Activated T-helper 2 cell treated with anti-CD3 and anti-CD28 coated beads, Interferon-gamma antibody, Interleukin-2, Interleukin-4, amounts not matched to agents 10 μg/mL and 5 μg/mL and 100 μg/mL, durations not matched to agents 14 hours and 24 hours and 36 hours (primary cell): ENCODE measurements around the gene KIAA0040. TPM values are rescaled to one million over a fixed set of nuclear protein-coding genes. Genes with fewer than 3 reads are reported as not detected.

Experiments used
- DNase-seq: peaks from one replicate; pipeline ENCODE4 v3.0.0; 2021; ENCODE audit warnings: low spot score
- H3K27ac Mint-ChIP-seq: one replicate; pipeline ENCODE4 v1.8.0; 2021; ENCODE audit warnings: mixed read lengths
- H3K27me3 Mint-ChIP-seq: one replicate; pipeline ENCODE4 v1.8.0; 2021; ENCODE audit warnings: low read depth, mixed read lengths
- H3K36me3 Mint-ChIP-seq: one replicate; pipeline ENCODE4 v1.8.0; 2021; ENCODE audit warnings: low read depth, mixed read lengths
- H3K4me1 Mint-ChIP-seq: one replicate; pipeline ENCODE4 v1.8.0; 2021; ENCODE audit warnings: low read depth, mixed read lengths
- H3K4me3 Mint-ChIP-seq: one replicate; pipeline ENCODE4 v1.8.0; 2021; ENCODE audit warnings: low read depth, mild to moderate bottlenecking, moderate library complexity, mixed read lengths
- H3K9me3 Mint-ChIP-seq: one replicate; pipeline ENCODE4 v1.8.0; 2021; ENCODE audit warnings: mixed read lengths
- intact Hi-C: fragments of 100-400 bp; cut with micrococcal nuclease; formaldehyde crosslinking; loops from one replicate; pipeline ENCODE4 v1.15.1; 2023
- total RNA-seq: library from RNA; stranded (reverse); gene quantifications from 2 replicates; pipeline ENCODE4 v1.2.3, GENCODE V29; 2022

The KIAA0040 gene
- total RNA-seq, 1 donor from 2014 or later: 35.3 TPM

DNA sequence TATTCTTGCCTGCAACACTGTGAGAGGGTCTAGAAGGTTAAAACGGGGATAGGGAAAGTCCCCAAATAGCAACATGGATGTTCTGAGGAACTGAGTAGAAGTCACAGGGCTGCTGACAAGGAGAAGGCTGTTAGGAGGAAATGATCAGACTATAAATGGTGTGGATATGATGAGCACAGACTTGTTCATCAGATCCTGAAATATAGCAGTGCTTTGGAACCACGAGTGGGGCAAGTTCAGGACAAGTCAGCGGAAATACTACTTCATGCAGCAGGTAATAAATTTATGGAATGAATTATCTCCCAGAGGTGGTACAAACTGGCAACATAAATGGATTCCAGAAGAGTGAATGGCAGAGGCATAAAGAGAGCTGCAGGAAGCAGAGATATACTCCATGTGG lies 3.2 kb upstream of the KIAA0040 start:
- no peak overlapping the region for H3K27ac Mint-ChIP-seq
- intact Hi-C loops: loop anchor here (10.0 kb wide), 1 partner anchor 1041 kb away; the partner anchor contains the start of gene RABGAP1L
- peaks cover 5% of the 10 kb centered on the region for H3K36me3 Mint-ChIP-seq
- no peak overlapping the region for H3K4me3 Mint-ChIP-seq
- no peak for DNase-seq
- H3K9me3 Mint-ChIP-seq: no peaks in the 10 kb centered on the region
- H3K4me1 Mint-ChIP-seq: peaks cover 26% of the 10 kb centered on the region
- H3K27me3 Mint-ChIP-seq: no peaks in the 10 kb centered on the region

DNA sequence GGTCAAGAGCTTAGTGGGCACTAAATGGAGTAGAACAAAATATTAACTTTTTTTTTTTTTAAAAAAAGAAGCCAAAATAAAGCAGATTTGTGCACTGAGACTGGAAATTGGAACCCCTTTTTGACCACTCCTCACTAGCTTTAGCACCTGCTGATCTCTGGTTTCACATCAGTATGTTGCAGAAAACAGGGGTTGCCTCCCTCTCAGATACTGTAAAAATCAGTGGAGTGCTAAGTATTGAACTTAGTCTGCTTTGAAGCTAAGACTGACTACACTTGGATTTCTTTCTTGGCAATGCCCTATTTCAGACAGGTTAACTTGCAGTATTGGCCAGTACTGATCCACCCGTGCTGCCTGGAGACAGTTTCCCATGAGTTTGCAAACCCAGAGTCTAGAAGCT lies 2.7 kb upstream of the KIAA0040 start:
- H3K27ac Mint-ChIP-seq: no peak overlapping the region
- no peaks in the 10 kb centered on the region for H3K27me3 Mint-ChIP-seq
- DNase-seq: no peak
- intact Hi-C loops: loop anchor here (10.0 kb wide), 1 partner anchor 1040 kb away; the partner anchor contains the start of gene RABGAP1L
- H3K9me3 Mint-ChIP-seq: no peaks in the 10 kb centered on the region
- H3K4me3 Mint-ChIP-seq: no peak overlapping the region
- peaks cover 32% of the 10 kb centered on the region for H3K4me1 Mint-ChIP-seq
- H3K36me3 Mint-ChIP-seq: peaks cover 11% of the 10 kb centered on the region

DNA sequence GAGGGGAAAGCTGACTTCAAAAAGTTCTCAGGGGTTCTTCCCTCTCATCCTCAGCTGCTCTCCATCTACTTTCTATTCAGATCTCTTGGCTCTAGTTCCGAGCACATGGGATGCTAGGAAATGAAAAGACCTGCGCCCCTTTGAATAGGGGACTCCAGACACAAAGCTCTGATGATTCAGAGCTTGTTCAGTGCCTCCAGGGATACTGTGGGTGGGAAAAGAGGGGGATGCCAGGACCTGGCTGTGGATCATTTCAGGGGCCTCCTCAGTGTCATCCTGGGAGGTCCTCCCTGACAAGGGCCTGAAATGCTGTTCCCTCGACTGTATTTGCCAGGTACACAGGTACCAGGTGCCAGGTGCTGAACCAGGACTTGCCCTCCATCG lies 943 bp upstream of the KIAA0040 start:
- peak overlapping the region; percentile 95 for H3K4me3 Mint-ChIP-seq
- peaks cover 28% of the 10 kb centered on the region for H3K36me3 Mint-ChIP-seq
- DNase-seq: no peak
- H3K27ac Mint-ChIP-seq: no peak overlapping the region
- intact Hi-C loops: loop anchor here (5.0 to 10.0 kb wide), 5 partner anchors 44 to 1171 kb away; partner anchors contain the start of genes MRPS14, RABGAP1L and RC3H1
- H3K9me3 Mint-ChIP-seq: no peaks in the 10 kb centered on the region
- peaks cover 49% of the 10 kb centered on the region for H3K4me1 Mint-ChIP-seq
- no peaks in the 10 kb centered on the region for H3K27me3 Mint-ChIP-seq

DNA sequence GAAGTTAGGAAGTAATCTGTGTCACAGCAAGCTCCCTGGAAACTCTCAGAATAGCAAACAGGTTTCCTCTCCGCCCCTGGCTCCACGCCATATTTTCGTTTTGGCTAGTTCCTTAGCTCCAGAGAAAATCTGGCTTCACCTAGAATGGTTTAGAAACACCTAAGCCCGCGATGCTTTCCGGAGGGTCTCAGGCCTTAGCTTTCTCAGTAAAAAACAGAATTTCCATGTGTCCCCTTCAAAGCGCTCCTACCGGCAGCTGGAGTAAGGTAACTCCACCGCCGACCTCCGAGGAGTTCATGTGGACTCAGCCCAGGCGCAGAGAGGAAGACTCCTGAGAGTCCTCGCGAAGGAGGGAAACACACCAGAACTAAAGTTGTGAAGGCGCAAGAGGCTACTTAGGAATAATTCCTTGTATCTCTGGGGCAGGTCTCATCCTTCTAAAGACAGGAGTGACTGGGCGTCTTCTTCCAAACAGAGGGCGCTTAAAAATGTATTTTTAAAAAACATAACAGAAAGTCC lies 406 bp downstream of the KIAA0040 start:
- Mint-ChIP-seq H3K27ac (peak overlapping the region; percentile 92), H3K4me1 (peaks cover 55% of the 10 kb centered on the region), H3K27me3 (no peaks in the 10 kb centered on the region), H3K9me3 (no peaks in the 10 kb centered on the region), H3K4me3 (peak overlapping the region; percentile 95), H3K36me3 (peaks cover 42% of the 10 kb centered on the region)
- intact Hi-C loops: loop anchor here (1.0 to 10.0 kb wide), 6 partner anchors 17 to 1170 kb away; partner anchors contain the start of genes MRPS14, RABGAP1L and RC3H1
- peak; percentile 17 for DNase-seq

DNA sequence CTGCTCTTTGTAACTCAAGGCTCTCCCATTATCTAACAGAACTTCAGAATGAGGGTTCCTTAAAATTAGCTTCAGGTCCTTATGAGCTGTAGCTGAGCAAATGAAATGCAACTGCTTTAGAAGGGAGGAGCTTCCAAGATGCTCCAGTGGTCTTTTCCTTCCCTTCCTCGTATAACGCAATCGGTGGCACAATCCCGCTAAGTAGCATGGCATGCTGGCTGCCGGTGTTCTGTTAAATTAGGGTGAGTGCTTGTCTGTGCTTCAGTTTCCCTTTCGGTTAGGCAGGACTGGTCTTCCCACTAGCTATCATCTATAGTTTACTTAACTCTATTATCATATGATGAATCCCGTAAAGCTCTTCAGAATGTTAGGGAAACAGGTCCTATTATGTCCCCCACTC lies 917 bp downstream of the KIAA0040 start:
- intact Hi-C loops: loop anchor here (1.0 to 10.0 kb wide), 7 partner anchors 18 to 1169 kb away; partner anchors contain the start of genes MRPS14, RABGAP1L and RC3H1

DNA sequence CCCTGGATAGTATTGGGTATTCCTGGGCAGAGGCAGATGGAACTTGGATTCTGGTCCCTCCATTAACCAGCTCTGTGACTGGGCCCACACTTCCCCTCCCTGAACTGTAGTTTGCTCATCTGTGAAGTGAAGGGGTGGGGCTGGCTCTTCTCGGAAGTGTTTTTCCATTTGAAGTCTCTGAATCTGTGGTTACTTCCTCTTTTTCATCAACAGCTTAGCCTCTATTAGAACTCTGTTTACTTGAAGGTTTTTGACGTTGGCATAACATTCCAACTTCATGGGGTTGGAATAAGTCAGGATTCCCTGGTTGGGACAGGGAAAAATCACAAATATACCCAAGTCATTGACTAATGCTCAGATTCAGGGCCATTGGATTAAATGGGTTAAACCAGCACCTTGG lies 3.6 kb downstream of the KIAA0040 start:
- Mint-ChIP-seq H3K27me3 (no peaks in the 10 kb centered on the region), H3K27ac (peak overlapping the region; percentile 92), H3K4me3 (peak overlapping the region; percentile 95), H3K4me1 (peaks cover 71% of the 10 kb centered on the region), H3K36me3 (peaks cover 70% of the 10 kb centered on the region), H3K9me3 (no peaks in the 10 kb centered on the region)
- peak; percentile 57 for DNase-seq
- intact Hi-C loops: loop anchor here (2.0 to 5.0 kb wide), 2 partner anchors 20 to 33 kb away; no protein-coding TSS in a partner anchor

More for the DNA sequence above, 917 bp downstream of the KIAA0040 start:
- Mint-ChIP-seq H3K36me3 (peaks cover 47% of the 10 kb centered on the region), H3K9me3 (no peaks in the 10 kb centered on the region), H3K4me3 (peak overlapping the region; percentile 95), H3K27me3 (no peaks in the 10 kb centered on the region), H3K4me1 (peaks cover 59% of the 10 kb centered on the region), H3K27ac (peak overlapping the region; percentile 92)
- peak; percentile 26 for DNase-seq

DNA sequence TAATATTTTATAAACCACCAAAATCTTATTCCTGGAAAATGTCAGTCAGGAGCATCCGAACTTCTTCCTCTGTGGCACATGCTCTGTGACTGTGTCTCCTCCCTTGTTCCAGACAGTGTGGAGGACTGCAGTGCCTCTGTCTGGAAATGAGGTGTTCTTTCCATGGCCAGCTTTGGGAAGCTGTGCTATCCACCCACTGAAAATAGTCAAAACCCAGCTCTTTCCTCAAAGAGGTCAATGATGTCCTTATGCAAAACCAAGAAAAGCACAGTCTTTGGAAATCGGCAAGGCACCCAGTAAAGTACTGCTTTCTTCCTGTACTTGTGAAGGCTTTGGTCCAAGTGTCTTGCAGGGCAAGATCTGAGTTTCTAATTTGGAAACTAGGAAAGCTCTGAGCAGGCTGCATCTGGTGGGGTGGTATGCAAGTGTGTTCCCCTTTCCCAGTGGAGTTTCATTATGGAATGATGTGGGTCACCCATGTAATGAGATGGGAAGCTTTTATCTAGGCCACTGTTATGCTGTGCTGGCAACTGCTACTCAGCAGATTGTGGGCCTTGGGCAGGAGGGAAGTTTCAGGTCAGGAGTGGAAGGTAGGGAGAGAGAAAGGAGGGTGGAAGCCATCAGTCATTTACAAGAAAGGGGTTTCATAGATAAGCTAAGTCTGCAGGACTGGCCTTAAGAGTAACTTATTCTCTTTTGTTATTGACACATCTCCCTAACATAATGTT lies 6.0 kb downstream of the KIAA0040 start:
- H3K27ac Mint-ChIP-seq: peak overlapping the region; percentile 49
- H3K4me1 Mint-ChIP-seq: peaks cover 84% of the 10 kb centered on the region
- H3K9me3 Mint-ChIP-seq: no peaks in the 10 kb centered on the region
- peak overlapping the region; percentile 28 for H3K4me3 Mint-ChIP-seq
- H3K27me3 Mint-ChIP-seq: no peaks in the 10 kb centered on the region
- intact Hi-C loops: loop anchor here (5.0 kb wide), 1 partner anchor 36 kb away; no protein-coding TSS in a partner anchor
- DNase-seq: no peak
- peaks cover 88% of the 10 kb centered on the region for H3K36me3 Mint-ChIP-seq

DNA sequence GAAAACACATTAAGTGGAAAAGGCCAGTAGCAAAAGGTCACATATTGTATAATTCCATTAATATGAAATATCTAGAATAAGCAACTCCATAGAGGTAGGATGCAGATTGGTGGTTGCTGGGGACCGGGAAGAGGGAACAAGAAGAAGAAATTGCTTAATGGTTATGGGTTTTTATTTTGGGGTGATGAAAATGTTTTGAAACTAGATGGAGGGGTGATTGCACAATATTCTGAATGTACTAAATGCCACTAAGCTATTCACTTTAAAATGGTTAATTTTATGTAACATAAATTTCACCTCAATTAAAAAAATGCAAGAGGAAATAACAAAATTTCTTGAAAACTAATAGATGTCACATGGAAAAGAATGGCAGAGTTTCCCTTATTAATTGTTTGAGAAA lies 6.7 kb downstream of the KIAA0040 start:
- Mint-ChIP-seq H3K36me3 (peaks cover 90% of the 10 kb centered on the region), H3K4me3 (no peak overlapping the region), H3K27ac (no peak overlapping the region), H3K27me3 (no peaks in the 10 kb centered on the region), H3K9me3 (no peaks in the 10 kb centered on the region), H3K4me1 (peaks cover 86% of the 10 kb centered on the region)
- intact Hi-C loops: loop anchor here (5.0 kb wide), 1 partner anchor 36 kb away; no protein-coding TSS in a partner anchor
- DNase-seq: no peak

DNA sequence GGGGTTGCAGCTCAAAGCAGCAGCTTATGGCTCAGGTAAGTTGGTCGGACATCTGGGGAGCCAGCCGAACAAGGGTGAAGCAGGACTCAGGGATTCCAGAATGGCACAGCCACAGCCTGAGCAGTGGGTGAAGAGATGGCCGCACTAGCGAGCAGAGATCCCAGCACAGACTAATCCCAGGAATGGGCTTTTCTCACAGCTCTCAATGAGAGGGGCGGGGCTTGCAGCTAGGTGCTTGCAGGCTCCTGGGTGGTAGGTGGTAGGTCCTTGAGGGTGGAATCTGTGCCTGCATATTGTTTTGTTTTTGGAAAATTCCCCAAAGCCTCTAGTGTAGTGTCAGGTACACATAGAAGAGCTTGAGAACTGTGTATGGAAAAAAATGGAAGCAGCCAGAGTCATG lies 9.0 kb downstream of the KIAA0040 start:
- peaks cover 83% of the 10 kb centered on the region for H3K36me3 Mint-ChIP-seq
- no peak overlapping the region for H3K4me3 Mint-ChIP-seq
- no peaks in the 10 kb centered on the region for H3K27me3 Mint-ChIP-seq
- no peaks in the 10 kb centered on the region for H3K9me3 Mint-ChIP-seq
- no peak overlapping the region for H3K27ac Mint-ChIP-seq
- no peak for DNase-seq
- intact Hi-C loops: no loop called here
- peaks cover 75% of the 10 kb centered on the region for H3K4me1 Mint-ChIP-seq

DNA sequence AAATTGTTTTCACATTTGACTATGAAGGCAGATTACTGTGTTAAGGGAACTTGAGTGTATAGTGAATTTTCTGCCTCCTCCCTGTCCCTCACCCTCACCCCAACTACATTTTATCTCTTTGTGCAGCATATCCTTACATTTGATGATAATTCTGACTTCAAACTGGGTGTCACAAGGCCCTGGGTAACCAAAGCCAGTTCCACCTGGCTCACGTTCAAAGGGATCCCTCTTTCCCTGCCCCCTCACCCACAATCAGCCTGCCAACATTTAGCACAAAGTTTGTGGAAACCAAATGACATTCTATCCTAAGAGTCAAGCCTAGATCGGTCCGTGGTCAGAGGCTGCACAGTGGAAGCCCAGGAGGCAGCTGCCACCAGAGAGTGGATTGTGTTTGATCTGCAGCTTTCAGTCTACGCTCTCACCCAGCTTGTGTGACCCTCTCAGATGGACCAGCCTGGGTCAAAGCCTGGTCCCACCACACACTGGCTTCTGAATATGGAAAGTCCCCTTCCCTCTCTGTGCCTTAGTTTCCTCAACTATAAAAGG lies 10.3 kb downstream of the KIAA0040 start:
- peaks cover 68% of the 10 kb centered on the region for H3K4me1 Mint-ChIP-seq
- no peaks in the 10 kb centered on the region for H3K27me3 Mint-ChIP-seq
- peaks cover 81% of the 10 kb centered on the region for H3K36me3 Mint-ChIP-seq
- DNase-seq: no peak
- no peak overlapping the region for H3K4me3 Mint-ChIP-seq
- no peaks in the 10 kb centered on the region for H3K9me3 Mint-ChIP-seq
- intact Hi-C loops: no loop called here
- peak overlapping the region; percentile 45 for H3K27ac Mint-ChIP-seq

DNA sequence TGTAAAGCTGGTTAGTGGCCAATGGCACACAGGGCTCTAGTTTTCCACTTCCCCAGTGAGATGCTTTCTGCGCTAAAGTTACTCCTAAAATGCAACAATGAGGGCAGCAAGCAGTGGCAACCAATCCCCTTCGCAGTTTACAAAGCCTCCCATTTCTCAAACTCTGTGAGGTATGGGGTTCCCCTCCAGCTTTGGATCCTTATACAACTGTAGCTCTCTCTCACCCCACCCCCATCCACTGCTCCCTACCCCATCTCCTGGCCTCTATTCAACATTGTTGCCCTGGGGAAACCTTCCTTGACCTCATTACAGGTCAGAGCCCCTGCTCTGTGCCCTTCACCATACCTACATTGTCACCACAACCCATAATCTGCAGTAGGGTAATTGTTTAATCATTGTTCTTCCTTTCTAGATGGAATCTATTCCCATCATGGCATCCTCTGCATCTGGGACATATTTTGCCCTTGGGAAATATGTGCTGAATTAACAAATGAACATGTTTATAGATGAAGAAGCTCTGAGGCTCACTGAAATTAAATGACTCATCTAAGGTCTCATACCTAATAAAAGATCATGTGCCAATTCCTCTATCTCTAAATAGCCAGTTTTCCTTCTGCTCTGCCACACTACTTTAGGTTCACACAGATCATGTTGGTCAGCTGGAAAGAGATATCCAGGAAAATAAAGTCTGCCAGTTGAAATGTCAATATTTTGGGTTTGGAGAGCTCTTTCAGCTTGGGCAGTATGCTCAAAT lies 12.6 kb downstream of the KIAA0040 start:
- H3K4me1 Mint-ChIP-seq: peaks cover 47% of the 10 kb centered on the region
- intact Hi-C loops: no loop called here
- H3K36me3 Mint-ChIP-seq: peaks cover 80% of the 10 kb centered on the region
- H3K4me3 Mint-ChIP-seq: no peak overlapping the region
- H3K27me3 Mint-ChIP-seq: no peaks in the 10 kb centered on the region
- peak overlapping the region; percentile 41 for H3K27ac Mint-ChIP-seq
- no peak for DNase-seq
- no peaks in the 10 kb centered on the region for H3K9me3 Mint-ChIP-seq

DNA sequence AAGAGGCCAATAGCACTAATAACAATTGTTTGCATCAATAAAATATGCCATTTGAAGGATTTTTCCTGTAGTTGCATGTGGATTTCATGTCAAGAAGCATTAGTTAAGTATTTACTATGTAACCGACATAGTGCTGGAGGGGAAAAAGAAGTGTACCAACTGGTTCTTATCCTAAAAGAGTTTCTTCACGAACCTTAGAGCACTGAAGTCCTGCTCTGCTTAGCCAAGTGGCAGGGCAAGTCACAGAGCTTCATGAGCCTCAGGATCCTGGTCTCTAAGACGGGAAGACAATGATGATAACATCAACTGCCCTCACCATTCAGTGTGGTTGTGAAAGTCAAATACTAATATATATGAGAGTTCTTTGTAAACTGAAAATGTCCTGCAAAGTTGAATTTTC lies 14.1 kb downstream of the KIAA0040 start:
- H3K36me3 Mint-ChIP-seq: peaks cover 86% of the 10 kb centered on the region
- H3K4me1 Mint-ChIP-seq: peaks cover 46% of the 10 kb centered on the region
- intact Hi-C loops: no loop called here
- H3K27me3 Mint-ChIP-seq: no peaks in the 10 kb centered on the region
- peak overlapping the region; percentile 48 for H3K27ac Mint-ChIP-seq
- no peak for DNase-seq
- H3K9me3 Mint-ChIP-seq: no peaks in the 10 kb centered on the region
- no peak overlapping the region for H3K4me3 Mint-ChIP-seq
